ENCODE results near the gene TNFRSF18.

DNA sequence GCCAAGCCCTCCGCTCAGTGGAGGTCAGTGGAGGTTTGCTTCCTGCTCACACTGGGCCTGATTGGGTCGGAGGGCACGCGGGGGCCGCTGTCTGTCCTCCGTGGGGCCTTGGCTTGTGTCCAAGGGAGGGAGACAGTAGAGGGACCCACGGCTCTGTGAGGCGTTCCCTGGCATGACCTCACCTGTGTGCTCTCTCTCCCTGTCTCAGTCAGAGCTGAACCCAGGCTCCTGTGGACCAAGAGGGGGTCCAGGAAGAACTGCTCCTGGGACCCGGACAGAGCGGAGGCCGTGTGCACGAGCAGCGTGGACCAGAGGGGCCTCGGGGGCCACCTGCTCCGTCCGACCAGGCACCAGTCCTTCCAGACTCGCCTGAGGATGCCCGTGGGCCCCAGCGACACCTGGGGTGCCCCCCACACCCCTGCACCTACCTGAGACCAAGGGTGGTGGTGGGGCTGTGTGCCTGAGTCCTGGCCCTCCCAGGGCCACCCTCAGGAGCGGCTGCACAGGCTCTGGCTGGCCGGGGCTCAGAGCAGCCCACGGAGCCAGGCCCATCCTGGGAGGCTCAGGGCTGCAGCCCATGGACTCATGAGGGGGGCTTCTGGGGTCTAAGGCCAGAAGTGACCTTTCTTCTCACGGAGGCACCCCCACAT lies 46.0 kb downstream of the TNFRSF18 start:
- TF ChIP-seq JUNB (IDR thresholded peaks at IDR 0.05; ENCODE audit: unreplicated experiment) = no peak
- TF ChIP-seq, protein P1, sequence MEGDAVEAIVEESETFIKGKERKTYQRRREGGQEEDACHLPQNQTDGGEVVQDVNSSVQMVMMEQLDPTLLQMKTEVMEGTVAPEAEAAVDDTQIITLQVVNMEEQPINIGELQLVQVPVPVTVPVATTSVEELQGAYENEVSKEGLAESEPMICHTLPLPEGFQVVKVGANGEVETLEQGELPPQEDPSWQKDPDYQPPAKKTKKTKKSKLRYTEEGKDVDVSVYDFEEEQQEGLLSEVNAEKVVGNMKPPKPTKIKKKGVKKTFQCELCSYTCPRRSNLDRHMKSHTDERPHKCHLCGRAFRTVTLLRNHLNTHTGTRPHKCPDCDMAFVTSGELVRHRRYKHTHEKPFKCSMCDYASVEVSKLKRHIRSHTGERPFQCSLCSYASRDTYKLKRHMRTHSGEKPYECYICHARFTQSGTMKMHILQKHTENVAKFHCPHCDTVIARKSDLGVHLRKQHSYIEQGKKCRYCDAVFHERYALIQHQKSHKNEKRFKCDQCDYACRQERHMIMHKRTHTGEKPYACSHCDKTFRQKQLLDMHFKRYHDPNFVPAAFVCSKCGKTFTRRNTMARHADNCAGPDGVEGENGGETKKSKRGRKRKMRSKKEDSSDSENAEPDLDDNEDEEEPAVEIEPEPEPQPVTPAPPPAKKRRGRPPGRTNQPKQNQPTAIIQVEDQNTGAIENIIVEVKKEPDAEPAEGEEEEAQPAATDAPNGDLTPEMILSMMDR (conservative IDR thresholded peaks at IDR 0.05; ENCODE audit: low read depth in 2 of 2) = no peak
- no peak for TF ChIP-seq CREB1 (CRISPR knock-in tag; IDR thresholded peaks at IDR 0.05; ENCODE audit: low read depth)
- TF ChIP-seq, protein P2, sequence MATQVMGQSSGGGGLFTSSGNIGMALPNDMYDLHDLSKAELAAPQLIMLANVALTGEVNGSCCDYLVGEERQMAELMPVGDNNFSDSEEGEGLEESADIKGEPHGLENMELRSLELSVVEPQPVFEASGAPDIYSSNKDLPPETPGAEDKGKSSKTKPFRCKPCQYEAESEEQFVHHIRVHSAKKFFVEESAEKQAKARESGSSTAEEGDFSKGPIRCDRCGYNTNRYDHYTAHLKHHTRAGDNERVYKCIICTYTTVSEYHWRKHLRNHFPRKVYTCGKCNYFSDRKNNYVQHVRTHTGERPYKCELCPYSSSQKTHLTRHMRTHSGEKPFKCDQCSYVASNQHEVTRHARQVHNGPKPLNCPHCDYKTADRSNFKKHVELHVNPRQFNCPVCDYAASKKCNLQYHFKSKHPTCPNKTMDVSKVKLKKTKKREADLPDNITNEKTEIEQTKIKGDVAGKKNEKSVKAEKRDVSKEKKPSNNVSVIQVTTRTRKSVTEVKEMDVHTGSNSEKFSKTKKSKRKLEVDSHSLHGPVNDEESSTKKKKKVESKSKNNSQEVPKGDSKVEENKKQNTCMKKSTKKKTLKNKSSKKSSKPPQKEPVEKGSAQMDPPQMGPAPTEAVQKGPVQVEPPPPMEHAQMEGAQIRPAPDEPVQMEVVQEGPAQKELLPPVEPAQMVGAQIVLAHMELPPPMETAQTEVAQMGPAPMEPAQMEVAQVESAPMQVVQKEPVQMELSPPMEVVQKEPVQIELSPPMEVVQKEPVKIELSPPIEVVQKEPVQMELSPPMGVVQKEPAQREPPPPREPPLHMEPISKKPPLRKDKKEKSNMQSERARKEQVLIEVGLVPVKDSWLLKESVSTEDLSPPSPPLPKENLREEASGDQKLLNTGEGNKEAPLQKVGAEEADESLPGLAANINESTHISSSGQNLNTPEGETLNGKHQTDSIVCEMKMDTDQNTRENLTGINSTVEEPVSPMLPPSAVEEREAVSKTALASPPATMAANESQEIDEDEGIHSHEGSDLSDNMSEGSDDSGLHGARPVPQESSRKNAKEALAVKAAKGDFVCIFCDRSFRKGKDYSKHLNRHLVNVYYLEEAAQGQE (IDR thresholded peaks at IDR 0.05; ENCODE audit: unreplicated experiment) = no peak
- no peak for TF ChIP-seq EZH2phosphoT487 (IDR thresholded peaks at IDR 0.05; ENCODE audit: unreplicated experiment)
- TF ChIP-seq EZH2 (IDR thresholded peaks at IDR 0.05; ENCODE audit: low read depth, unreplicated experiment) = no peak
- TF ChIP-seq NANOG (IDR thresholded peaks at IDR 0.05; ENCODE audit: borderline replicate concordance) = no peak
- no peak for TF ChIP-seq POLR2AphosphoS5 (IDR thresholded peaks at IDR 0.05; ENCODE audit: low read depth)
- no peak for TF ChIP-seq STAT1 (IDR thresholded peaks at IDR 0.05; ENCODE audit: unreplicated experiment)
- no peak for TF ChIP-seq ZNF331 (CRISPR knock-in tag; IDR thresholded peaks at IDR 0.05; ENCODE audit: low read depth)
- TF ChIP-seq, protein P3, sequence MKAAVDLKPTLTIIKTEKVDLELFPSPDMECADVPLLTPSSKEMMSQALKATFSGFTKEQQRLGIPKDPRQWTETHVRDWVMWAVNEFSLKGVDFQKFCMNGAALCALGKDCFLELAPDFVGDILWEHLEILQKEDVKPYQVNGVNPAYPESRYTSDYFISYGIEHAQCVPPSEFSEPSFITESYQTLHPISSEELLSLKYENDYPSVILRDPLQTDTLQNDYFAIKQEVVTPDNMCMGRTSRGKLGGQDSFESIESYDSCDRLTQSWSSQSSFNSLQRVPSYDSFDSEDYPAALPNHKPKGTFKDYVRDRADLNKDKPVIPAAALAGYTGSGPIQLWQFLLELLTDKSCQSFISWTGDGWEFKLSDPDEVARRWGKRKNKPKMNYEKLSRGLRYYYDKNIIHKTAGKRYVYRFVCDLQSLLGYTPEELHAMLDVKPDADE (IDR thresholded peaks at IDR 0.05) = no peak
- no peak for TF ChIP-seq ZNF114 (CRISPR knock-in tag; IDR thresholded peaks at IDR 0.05)
